HG03139 (cell line): ENCODE data around the gene TBC1D20.
A peak's percentile ranks its signal among the peaks of the same experiment; 100 is the strongest.

Experiments
- ATAC-seq: cut with Tn5 transposase; IDR thresholded peaks from one replicate; pipeline ENCODE4 v1.9.1; 2021; ENCODE audit not compliant: unreplicated experiment

The TBC1D20 gene

DNA sequence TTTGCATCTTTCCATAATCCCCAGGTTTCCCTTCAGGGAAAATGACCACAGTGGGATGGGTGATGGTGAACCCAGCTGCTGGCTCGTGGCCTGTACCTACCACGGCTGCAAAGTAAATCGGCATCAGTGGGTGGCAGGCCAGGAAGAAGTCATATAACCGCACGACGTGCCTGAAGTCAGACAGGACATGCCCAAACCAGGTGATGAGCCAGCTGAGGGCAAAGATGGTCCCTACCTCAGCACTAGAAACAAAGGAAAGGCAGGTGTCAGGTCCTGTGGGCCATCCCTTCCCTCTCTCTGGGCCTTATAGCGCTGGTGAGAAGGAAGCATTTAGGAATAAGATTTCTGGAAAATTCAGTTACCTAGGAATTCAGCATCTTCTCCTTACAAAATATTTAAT, 22.2 kb downstream of the TBC1D20 start:
- ATAC-seq = no peak

DNA sequence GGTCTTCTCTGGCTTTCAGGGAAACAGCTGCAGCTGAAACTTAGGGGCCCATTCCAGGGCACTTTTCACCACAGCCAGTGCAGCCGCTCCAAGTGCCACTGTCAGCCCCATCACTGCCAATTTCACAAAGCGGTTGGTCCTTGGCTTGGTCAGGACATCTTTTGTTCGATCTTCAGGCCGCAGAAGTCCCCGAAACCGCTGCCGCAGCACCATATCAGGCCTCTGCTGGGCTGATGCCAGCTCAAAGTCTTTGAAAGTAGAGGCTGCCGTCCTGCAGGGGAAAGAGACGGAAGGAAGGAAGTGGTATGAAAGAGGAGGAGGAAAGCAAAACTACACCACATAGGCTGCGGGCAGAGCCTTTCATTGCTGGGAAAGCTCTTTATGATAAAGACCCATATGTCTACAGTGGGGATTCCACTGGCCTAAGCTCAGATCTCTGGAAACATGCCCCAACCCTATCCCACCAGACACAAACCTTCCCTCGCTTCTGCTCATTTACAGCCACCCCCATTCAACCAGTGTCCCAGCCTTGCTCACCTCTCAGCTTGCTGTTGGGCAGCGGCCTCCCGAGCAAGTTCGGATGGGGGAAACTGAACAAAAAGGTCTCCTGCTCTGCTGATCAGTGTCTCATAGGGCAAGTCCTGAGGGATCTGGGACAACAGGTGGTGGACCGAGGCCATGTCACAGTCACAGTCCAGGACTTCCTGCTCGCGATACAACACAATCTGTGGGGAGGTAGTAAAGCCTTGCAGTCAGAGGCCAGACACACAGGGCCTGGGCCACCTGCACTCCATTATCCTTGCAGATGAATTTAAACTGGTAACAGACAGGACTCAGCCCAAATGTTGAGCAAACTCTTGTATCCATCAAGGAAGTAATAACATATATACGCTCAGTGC, 23.5 kb downstream of the TBC1D20 start:
- ATAC-seq = no peak

DNA sequence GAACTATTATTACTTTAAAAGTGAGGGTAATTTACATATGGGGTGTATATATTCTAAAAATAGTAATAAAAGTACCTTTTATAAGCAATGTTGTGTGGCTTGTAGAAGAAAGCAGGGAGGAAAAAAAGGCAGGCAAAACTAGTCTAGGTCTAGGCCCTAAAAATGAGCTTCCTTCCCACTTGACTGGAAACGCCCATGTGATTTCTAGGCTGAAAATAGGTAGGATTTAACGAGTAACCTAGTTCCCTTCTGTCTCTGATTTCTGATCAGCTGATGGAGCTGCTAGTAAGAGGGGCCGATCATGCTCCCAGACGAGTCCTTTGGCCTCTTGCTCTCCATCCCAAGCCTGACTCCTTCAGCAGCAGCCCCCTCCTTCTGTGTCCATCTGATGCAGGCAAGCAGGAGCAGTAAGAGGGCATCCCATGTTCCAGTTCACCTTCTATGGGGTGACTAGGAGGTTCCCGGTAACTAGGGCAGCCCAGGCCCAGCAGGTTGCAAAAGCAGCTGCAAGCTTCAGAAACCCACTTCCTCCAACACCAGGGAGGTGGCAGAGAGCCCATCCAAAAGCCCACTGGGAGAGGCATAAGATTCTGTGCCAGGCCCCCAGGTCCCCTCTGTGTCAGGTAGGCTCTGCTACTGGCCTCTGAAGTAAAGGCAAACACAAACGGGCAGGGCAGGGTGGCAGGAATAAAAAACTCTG, 24.4 kb downstream of the TBC1D20 start:
- no peak for ATAC-seq

DNA sequence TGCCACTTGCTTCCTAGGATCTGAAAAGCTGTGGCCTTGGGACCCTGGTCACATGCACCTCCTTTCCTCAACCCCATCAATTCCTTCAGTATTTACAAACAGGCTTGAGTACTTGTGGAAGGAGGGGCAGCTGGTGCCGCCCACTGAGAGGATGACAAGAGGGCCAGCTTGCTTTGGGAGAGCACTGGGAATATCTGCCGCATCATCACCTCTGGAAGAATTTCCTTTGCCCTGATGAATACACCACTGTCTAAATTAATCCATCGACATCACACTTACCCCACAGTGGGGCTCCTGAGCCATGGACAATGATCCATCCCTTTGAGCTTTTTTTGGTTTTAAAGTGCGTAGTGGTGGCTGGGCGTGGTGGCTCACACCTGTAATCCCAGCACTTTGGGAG, 25.9 kb downstream of the TBC1D20 start:
- no peak for ATAC-seq

DNA sequence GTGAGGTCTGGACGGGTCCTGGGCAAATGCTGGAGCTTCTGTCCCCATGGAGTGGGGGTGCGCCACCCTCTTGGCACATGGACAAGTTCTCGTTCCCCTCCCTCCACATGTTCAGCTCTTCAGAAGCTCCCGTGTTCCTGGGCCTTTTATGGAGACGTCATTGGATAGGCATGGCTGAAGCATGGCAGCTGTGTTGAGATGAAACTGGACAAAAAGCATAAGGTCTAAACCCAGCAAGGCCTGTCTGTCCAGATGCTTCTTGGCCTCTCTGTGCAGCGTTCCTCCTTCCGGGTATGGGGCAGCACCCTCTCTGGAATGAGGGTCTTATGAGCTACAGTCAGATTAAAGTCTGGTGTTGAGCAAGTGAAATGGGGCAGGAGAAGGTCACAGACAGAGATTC, 26.8 kb downstream of the TBC1D20 start:
- no peak for ATAC-seq

DNA sequence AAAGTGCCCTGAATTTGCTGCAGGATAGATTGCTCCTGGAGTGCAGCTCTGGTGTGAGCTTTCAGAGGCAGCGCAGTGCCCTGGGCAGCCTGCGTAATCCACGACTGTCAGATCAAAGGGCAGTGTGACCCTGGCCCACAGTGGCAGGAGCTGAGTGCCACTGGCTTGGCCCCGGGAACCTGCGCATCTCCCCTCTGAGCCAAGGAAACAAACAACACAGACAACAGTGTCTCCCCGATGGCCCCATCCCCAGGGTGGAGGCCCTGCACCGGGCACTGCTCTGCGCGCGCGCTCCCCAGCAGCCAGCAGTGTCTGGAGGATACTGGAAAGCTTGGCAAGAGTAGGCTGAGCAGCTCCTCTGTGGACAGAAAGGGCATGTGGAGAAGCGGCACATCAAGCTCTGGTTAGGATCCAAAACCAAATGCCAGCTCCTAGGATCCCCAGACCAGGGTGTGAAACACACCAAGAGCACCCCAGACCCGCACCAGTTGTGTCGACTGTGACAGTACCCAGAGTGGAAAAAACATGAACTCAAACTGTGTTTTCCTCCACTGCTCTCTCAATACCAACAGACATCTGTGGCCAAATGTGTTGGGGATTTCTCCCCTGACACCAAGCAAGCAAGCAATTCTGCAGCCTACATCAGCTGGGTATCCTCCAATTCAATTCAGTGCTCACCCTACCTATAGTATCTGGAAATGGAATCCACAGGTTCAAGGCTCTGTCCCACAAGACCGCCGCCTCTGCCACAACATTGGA, 27.5 kb downstream of the TBC1D20 start:
- ATAC-seq = no peak

DNA sequence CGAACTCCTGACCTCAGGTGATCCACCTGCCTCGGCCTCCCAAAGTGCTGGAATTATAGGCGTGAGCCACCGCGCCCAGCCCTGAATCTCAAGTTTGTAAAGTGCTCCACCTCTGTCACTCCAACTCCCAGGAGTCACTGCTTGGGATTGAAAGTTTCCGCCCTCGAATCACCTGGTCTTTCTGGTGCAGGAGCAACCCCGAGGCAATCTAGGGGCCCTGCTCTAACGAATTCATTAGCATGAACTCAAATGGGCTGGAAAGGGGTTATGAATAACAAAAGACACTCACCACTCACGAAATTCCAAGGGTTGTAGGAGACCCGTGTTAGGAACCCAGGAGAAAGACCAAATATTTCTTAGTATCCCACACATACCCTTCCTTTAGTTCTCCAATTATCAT, 28.1 kb downstream of the TBC1D20 start:
- no peak for ATAC-seq

DNA sequence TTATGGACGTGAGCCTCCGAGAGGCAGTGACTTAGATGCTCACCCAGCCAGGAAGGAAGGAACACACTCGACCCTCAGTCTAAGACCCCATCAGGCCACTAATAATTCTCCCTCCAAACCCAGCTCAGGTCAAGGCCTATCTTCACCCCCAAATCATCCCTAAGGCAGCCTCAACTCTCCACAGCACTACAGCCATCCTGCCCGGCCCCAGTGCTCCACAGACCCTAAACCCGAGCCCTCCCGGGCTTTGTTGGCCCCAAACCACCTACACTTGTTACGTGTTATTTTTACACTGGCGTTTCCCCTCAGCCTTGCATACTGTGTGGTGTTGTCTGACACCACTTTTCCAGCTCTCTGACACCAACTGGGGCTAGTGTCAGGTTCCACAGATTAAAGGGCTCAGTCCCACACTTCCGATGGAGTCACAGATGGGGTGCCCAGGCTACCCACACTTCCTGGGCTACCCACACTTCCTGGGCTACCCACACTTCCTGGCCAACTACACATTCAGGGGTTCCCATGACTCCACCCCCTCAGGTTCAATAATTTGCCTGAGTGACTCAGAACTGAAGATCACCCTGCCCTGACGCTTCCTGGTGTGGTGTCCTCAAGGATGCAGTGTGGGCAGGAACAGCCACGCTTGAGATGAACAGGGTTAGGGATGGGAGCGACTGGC, 28.9 kb downstream of the TBC1D20 start:
- peak; percentile 73 for ATAC-seq

DNA sequence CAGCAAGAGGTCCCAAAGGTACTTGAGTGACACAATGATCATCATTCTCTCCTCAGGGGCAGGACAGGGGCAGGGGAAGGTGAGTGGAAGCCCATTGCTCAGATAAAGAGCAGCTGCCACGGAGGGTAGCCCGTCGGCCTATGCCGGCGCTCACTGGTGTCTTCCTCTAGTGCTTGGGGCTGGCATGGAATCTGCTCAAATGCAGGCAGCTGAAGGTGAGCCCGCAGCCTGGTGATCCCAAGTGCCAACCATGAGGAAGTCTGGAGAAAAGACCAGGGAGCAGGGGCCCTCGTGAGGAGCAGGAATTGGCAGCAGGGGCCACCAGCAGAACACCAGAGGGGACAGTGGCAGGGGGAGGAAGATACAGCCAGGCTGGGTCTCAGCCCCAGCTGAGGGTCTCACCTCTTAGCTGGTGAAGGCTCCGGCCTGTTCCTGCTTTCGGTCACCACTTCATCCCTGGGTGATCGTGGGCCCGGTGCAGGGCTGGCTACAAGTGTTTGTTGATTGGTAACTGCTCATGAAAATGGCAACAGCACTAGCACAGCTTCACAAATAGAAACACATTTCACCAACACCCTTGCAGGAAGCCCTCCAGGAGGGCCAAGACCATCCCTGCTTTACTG, 29.5 kb downstream of the TBC1D20 start:
- no peak for ATAC-seq

DNA sequence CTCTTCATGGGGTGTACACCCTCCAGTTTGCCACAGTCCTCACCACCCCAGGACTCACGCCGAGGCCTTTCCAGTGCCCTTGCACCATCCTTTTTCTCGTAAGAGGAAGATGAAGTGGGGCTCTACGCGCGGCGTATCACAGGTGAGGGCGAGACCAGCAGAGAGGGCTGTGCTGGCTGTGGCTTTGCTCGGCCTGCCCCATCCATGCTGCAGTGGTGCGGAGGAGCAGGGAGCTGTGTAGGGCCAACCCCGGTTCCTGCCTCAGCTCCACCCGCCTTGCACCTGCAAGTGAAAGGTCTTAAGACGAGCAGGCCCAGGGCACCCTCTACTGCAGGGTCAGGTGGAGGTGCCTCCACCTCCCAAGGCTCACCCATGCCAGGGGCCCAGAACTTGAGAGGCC, 30.1 kb downstream of the TBC1D20 start:
- no peak for ATAC-seq

DNA sequence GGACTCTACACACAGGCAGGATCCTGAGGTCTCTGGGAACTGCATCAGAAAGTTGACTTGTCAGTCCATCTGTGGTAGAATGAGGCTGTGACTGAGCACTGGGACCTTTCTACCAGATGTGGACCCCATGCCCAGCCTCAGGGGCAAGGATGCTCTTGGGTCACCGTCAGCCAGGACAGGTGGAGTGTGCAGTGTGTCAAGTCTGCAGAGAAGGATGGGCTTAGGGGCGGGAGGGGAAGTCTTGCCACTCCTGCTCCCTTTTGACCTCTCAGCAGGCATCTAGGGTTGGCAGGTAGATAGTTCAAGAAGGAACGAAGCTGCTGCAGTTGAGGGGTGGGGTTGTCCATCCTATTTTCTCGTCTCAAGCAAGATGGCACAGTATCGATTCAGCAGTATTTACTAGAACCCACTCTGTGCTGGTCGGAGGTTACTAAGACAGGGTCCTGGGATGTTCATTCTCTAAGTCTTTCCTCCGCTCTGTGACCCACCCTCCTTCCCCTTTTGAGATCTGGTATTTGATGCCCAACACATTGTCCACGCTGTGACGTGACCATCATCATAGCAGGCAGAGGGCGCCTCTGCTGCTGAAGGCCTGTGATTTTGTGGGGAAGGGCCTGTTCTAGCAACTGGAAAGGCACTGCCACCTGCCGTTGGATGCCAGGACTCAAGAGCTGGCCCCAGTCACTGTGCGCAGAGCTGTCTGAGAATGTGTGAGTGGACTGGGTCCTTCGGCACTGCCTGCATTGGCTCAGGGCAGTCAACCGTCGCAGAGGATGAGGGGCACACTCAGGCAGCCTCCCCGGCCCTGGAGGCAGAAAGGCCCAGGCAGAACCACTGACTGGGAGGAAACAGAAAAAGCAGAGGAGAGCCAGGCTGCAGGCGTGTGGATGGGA, 31.1 kb downstream of the TBC1D20 start:
- ATAC-seq = no peak

DNA sequence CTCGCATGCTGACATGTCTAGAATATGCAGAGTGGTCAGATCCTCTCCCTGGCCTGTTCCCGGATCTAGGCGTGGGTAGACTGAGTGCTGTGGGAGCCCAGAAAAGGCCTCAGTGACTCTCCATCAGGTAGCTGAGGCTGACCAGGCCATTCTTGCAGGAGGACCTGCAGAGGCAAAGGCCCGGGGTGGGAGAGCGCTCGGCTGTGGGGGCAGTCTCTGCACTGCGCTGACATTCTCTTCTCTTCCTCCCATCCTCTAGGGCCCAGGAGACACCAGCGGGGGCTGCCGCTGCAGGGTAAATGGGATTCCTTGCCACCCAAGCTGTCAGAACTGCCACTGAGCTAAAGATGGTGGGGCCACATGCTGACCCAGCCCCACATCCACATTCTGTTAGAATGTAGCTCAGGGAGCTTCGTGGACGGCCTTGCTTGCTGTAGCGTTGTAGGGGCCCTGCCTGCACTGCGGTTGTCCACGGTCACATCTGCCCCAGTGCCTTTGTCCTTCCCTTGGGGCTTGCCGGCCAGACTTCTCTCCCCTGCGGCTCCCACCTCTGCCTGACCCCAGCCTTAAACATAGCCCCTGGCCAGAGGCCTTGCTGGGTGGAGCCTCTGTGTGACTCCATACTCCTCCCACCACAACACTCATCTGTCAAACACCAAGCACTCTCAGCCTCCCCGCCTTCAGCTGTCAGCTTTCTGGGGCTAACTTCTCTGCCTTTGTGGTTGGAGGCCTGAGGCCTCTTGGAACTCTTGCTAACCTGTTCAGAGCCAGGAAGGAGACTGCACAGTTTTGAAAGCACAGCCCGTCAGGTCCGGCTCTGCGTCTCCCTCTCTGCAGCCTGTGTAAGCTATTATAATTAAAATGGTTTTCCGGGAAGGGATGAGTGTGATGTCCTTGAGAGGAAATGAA, 32.0 kb downstream of the TBC1D20 start:
- ATAC-seq = no peak

DNA sequence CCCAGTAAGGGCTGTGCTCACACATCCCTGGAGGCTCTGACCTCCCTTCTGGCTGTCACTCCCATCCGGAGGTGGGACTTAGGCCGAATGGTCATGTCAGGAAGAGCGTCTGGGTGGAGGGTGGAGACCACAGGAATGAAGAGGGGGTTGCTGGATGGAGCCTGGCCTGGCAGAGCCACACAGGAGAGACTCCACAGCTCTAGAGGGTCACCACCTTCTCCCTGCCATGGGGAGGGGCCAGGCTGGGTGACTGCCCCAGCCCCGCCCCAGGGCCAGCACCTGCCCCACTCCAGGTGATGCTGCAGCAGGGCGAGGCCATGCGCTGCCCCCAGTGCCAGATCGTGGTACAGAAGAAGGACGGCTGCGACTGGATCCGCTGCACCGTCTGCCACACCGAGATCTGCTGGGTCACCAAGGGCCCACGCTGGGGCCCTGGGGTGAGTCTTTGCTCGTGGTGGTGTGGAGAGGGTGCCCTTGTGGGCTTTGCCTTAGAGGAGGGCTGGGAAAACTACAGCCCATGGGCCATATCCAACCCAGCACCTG, 33.6 kb downstream of the TBC1D20 start:
- no peak for ATAC-seq

DNA sequence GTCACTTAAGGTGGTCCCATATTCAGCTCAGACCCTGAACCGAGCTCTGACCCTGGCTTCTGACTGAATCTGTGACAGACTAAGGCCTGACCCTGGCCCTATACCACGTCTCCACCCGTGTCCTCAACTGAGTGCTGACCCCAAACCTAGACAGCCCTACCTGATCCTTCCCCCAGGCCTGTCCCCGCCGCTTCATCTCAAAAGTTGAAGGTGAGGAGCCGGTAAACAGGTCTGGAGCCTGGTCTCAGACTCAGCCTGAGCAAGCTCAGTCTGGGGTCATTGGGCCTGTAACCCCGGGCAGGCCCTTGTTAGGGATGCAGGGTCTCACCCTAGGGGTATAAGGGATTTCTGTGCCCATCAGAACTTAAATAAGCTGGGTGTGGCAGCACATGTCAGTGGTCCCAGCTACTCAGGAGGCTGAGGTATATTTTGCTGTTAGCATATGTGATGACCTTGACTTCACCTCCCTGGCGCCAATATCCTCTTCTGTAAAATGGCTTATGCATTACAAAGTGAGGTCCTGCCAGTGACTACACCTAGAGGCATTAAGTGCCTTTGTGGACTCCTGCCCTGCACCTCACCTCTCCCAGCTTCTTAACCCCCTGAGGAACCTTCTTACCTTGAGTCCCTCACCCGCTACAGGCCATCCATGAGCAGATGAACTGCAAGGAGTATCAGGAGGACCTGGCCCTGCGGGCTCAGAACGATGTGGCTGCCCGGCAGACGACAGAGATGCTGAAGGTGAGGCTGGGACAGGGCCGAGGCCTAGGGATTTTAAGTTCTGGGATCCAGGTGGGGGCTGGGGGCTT, 34.3 kb downstream of the TBC1D20 start:
- no peak for ATAC-seq

DNA sequence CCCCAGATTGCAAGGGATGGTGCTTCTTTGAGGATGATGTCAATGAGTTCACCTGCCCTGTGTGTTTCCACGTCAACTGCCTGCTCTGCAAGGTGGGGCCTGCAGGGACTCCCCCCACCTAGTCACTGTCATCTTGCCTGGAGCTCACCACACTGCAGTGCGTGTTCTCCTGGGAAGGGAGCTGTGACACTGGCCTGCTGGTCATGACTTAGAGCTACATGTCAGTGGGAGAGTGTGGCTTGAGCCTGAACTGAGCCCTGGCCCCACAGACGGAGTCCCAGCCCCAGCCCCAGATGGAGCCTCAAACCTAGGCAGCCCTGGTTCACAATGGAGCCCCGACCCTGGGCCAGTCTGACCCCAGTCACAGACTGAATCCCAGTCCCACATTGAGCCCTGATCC, 34.9 kb downstream of the TBC1D20 start:
- ATAC-seq = no peak

DNA sequence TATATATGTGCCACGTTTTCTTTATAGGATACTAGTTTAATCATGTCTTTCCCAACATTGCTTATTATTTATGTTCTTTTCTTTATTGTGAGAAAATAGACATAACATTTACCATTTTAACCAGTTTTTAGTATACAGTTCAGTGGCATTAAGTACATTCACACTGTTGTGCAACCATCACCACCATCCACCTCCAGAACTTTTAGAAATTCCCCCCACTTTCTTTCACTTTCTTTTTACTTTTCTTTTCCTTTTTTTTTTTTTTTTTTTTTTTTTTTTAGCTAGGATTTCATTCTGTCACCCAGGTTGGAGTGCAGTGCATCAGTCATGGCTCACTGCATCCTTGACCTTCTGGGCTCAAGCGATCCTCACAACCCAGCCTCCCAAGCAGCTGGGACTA, 35.8 kb downstream of the TBC1D20 start:
- ATAC-seq = no peak

DNA sequence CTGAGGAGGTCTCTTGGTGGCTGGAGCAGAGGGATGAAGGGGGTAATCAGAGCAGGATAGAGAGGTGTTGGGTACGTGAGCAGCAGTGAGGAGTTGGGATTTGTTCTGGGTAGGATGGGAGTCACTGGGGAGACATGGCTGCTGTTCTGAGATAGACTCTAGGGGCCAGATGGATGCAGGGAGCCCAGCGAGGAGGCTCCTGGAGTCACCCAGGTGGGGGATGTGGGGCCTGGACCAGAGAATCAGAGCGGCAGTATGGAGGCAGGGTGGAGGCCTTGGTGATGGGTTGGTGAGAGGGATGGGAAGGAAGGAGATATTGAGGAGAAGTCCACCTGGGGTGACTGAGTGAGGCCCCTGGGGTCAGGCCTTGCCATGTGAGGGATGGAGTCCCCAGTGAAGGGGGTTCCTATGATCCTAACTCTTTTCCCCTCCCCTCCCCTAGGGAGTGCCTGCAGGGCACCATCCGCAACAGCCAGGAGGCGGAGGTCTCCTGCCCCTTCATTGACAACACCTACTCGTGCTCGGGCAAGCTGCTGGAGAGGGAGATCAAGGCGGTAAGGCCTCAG, 40.6 kb downstream of the TBC1D20 start:
- ATAC-seq = no peak
